Mesothelial cell of epicardium (in vitro differentiated cells): ENCODE data around the gene ATP5F1D. TPM values are rescaled to one million over a fixed set of nuclear protein-coding genes. Genes with fewer than 3 reads are reported as not detected.

Experiments used
- DNase-seq, 2 experiments: peaks; one replicate each; pipeline ENCODE4 v3.0.0; 2021; ENCODE audit warnings: low spot score in 2 of 2; ENCODE audit not compliant: unreplicated experiment in 2 of 2
- H3K27ac Mint-ChIP-seq: 2 replicates; pipeline ENCODE4 v1.8.0; 2021; ENCODE audit warnings: mixed read lengths
- H3K27me3 Mint-ChIP-seq: 2 replicates; pipeline ENCODE4 v1.8.0; 2021; ENCODE audit warnings: low read depth, mixed read lengths
- H3K36me3 Mint-ChIP-seq: 2 replicates; pipeline ENCODE4 v1.8.0; 2021; ENCODE audit warnings: mixed read lengths
- H3K4me1 Mint-ChIP-seq: 2 replicates; pipeline ENCODE4 v1.8.0; 2021; ENCODE audit warnings: mixed read lengths
- H3K4me3 Mint-ChIP-seq: 2 replicates; pipeline ENCODE4 v1.8.0; 2021; ENCODE audit warnings: mild to moderate bottlenecking, moderate library complexity, mixed read lengths
- H3K9me3 Mint-ChIP-seq: 2 replicates; pipeline ENCODE4 v1.8.0; 2021; ENCODE audit warnings: mixed read lengths
- total RNA-seq: library from RNA; stranded (reverse); gene quantifications from 3 replicates; pipeline ENCODE4 v1.2.1, GENCODE V29; 2021
- TF ChIP-seq, protein P1 (sequence below): fragments of 200-600 bp; sonication (generic); IDR thresholded peaks from one replicate; pipeline ENCODE4 v1.5.0; 2021; ENCODE audit warnings: antibody characterized with exemption; ENCODE audit not compliant: unreplicated experiment

Gene ATP5F1D
- total RNA-seq, 1 donor from 2014 or later, result 108 TPM

DNA sequence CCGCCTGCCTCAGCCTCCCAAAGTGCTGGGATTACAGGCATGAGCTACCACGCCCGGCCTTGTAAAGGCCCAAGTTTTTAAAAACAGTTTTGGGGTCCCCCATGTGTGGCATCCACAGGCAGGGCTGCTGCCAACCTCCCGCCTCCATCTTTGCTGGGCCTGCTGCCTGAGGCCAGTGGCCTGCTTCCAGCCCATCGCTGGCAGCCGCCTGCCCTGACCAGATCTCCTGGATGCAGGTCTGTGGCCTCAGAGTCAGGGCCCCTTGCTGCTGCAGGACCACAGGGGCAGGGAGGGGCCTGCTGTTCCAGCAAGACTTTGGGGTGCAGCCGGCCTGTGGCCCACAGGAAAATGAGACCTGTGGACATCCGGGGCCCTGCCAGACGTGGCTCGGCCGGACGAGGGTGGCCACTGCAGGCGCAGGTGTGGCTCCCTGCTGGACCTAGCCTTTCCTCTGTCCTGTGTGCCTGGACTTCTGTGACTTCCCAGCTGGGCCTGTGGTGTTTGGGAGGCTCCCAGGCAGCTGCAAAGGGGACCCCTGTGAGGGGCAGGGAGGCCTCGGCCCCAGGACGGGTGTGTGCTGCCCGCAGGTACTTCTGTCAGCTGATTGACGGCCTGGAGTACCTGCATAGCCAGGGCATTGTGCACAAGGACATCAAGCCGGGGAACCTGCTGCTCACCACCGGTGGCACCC is 21.6 kb upstream of the ATP5F1D start:
- no peak for DNase-seq
- Mint-ChIP-seq H3K4me3 (no peak overlapping the region), H3K27ac (no peak overlapping the region), H3K9me3 (no peaks in the 10 kb centered on the region), H3K27me3 (no peaks in the 10 kb centered on the region), H3K36me3 (no peaks in the 10 kb centered on the region), H3K4me1 (peaks cover 2% of the 10 kb centered on the region)
- TF ChIP-seq, protein P1, sequence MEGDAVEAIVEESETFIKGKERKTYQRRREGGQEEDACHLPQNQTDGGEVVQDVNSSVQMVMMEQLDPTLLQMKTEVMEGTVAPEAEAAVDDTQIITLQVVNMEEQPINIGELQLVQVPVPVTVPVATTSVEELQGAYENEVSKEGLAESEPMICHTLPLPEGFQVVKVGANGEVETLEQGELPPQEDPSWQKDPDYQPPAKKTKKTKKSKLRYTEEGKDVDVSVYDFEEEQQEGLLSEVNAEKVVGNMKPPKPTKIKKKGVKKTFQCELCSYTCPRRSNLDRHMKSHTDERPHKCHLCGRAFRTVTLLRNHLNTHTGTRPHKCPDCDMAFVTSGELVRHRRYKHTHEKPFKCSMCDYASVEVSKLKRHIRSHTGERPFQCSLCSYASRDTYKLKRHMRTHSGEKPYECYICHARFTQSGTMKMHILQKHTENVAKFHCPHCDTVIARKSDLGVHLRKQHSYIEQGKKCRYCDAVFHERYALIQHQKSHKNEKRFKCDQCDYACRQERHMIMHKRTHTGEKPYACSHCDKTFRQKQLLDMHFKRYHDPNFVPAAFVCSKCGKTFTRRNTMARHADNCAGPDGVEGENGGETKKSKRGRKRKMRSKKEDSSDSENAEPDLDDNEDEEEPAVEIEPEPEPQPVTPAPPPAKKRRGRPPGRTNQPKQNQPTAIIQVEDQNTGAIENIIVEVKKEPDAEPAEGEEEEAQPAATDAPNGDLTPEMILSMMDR, result no peak

GRCh38 chr19:1220477-1220930 is 21.0 kb upstream of the ATP5F1D start:
- DNase-seq, result no peak
- no peaks in the 10 kb centered on the region for H3K9me3 Mint-ChIP-seq
- TF ChIP-seq, protein P1, result no peak
- H3K4me1 Mint-ChIP-seq, result peaks cover 2% of the 10 kb centered on the region
- H3K36me3 Mint-ChIP-seq, result no peaks in the 10 kb centered on the region
- no peaks in the 10 kb centered on the region for H3K27me3 Mint-ChIP-seq
- no peak overlapping the region for H3K27ac Mint-ChIP-seq
- H3K4me3 Mint-ChIP-seq, result no peak overlapping the region

- Mint-ChIP-seq H3K9me3 (no peaks in the 10 kb centered on the region), H3K4me1 (peaks cover 2% of the 10 kb centered on the region), H3K36me3 (no peaks in the 10 kb centered on the region), H3K27me3 (no peaks in the 10 kb centered on the region), H3K4me3 (no peak overlapping the region), H3K27ac (no peak overlapping the region)
- DNase-seq, result no peak
- TF ChIP-seq, protein P1, result peak; percentile 48
Observed at GRCh38 chr19:1220976-1221903, 20.3 kb upstream of the ATP5F1D start.

DNA sequence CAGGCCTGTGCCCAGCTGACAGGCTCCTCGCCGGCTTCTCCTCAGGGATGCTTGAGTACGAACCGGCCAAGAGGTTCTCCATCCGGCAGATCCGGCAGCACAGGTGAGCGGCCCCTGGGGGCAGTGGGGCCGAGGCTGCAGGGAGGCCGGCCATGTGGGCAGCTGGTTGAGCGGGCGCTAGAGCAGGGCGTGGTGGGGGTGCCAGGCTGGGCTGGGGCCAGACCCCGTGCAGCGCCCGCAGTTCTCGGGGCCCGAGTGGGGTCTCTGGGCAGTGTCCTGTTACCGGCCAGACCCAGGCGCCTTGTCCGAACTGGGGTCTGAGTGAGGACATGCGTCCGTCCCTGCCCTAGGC is 19.7 kb upstream of the ATP5F1D start:
- no peak overlapping the region for H3K27ac Mint-ChIP-seq
- no peaks in the 10 kb centered on the region for H3K9me3 Mint-ChIP-seq
- no peaks in the 10 kb centered on the region for H3K36me3 Mint-ChIP-seq
- H3K27me3 Mint-ChIP-seq, result no peaks in the 10 kb centered on the region
- no peak overlapping the region for H3K4me3 Mint-ChIP-seq
- peaks cover 2% of the 10 kb centered on the region for H3K4me1 Mint-ChIP-seq
- no peak for DNase-seq
- TF ChIP-seq, protein P1, result no peak

DNA sequence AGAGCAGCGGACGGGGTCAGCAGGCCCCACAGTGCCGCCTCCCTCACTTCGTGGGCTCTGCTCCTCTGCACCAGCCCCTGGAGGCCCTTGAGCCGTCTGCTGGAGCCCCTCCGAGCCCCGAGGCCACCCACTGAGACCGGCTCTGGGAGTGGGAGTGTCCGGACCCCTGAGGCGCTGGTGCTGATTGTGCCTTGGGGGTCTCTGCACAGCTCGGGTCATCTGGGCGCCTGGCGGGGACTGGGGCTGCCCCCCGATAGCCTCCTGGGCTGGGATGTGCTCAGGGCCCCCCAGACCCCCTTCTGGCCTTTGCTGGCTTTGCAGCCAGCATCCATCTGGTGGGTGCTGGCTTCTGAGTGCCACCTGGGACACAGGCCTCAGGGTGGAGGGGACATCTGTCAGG is 19.2 kb upstream of the ATP5F1D start:
- peaks cover 2% of the 10 kb centered on the region for H3K4me1 Mint-ChIP-seq
- H3K36me3 Mint-ChIP-seq, result no peaks in the 10 kb centered on the region
- H3K27me3 Mint-ChIP-seq, result no peaks in the 10 kb centered on the region
- no peak overlapping the region for H3K4me3 Mint-ChIP-seq
- H3K9me3 Mint-ChIP-seq, result no peaks in the 10 kb centered on the region
- DNase-seq, result no peak
- TF ChIP-seq, protein P1, result no peak
- no peak overlapping the region for H3K27ac Mint-ChIP-seq
